ENCODE data around the gene TCOF1. TPM values are rescaled to one million over a fixed set of nuclear protein-coding genes. Genes with fewer than 3 reads are reported as not detected.

The TCOF1 gene
- total RNA-seq, 1 donor from 2014 or later, result 33.2 TPM

DNA sequence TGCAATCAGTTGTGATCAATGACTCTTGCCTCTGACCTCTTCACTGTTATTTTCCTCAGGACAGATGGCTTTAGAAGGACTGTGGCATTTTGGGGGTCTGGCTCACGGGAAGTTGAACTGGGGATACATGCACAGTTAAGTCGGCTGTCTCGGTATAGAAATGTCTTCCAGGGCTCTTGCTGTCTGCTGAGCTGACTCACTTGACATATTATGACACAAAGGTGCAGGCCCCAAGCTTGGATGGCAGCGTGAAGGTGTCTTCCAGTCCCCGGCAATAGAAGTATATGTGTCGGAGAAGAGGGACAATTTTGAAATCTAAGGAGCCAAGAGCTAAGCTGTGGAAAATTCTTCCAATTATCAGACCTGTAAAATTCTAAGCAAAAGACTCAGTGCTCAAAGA is 45.0 kb upstream of the TCOF1 start:
- no peak overlapping the region for H3K4me3 ChIP-seq (ENCODE audit: low read depth, low read length)

DNA sequence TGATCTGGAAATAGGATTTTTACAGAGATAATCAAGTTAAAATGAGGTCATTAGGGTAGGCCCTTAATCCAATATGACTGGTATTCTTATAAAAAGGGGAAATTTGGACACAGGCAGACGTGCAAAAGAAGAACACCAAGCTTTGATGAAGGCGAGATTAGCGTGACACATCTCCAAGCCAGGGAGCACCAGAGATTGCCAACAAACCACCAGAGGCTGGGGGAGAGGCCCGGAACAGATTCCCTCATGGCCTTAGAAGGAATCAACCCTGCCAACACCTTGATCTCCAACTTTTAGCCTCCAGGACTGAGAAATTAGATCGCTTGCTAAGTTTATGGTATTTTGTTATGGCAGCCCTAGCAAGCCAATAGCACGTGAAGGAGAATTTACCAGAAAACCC is 44.0 kb upstream of the TCOF1 start:
- Histone ChIP-seq H3K4me3 (ENCODE audit: low read depth, low read length) (no peak overlapping the region), H3K36me3 (ENCODE audit: control insufficient read depth, insufficient read depth, low read length) (no peaks in the 10 kb centered on the region), H3K27me3 (ENCODE audit: control insufficient read depth, insufficient read depth, low read length) (no peaks in the 10 kb centered on the region)
- TF ChIP-seq, protein P1, sequence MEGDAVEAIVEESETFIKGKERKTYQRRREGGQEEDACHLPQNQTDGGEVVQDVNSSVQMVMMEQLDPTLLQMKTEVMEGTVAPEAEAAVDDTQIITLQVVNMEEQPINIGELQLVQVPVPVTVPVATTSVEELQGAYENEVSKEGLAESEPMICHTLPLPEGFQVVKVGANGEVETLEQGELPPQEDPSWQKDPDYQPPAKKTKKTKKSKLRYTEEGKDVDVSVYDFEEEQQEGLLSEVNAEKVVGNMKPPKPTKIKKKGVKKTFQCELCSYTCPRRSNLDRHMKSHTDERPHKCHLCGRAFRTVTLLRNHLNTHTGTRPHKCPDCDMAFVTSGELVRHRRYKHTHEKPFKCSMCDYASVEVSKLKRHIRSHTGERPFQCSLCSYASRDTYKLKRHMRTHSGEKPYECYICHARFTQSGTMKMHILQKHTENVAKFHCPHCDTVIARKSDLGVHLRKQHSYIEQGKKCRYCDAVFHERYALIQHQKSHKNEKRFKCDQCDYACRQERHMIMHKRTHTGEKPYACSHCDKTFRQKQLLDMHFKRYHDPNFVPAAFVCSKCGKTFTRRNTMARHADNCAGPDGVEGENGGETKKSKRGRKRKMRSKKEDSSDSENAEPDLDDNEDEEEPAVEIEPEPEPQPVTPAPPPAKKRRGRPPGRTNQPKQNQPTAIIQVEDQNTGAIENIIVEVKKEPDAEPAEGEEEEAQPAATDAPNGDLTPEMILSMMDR (IDR thresholded peaks at IDR 0.05; ENCODE audit: insufficient read depth, low read length, poor library complexity, severe bottlenecking), result no peak
- no peak for DNase-seq (ENCODE audit: low read depth)

More for the DNA sequence above, 45.0 kb upstream of the TCOF1 start:
- no peak for DNase-seq (ENCODE audit: low read depth)
- TF ChIP-seq, protein P1 (IDR thresholded peaks at IDR 0.05; ENCODE audit: insufficient read depth, low read length, poor library complexity, severe bottlenecking), result no peak
- no peaks in the 10 kb centered on the region for H3K27me3 ChIP-seq (ENCODE audit: control insufficient read depth, insufficient read depth, low read length)
- H3K36me3 ChIP-seq (ENCODE audit: control insufficient read depth, insufficient read depth, low read length), result no peaks in the 10 kb centered on the region

DNA sequence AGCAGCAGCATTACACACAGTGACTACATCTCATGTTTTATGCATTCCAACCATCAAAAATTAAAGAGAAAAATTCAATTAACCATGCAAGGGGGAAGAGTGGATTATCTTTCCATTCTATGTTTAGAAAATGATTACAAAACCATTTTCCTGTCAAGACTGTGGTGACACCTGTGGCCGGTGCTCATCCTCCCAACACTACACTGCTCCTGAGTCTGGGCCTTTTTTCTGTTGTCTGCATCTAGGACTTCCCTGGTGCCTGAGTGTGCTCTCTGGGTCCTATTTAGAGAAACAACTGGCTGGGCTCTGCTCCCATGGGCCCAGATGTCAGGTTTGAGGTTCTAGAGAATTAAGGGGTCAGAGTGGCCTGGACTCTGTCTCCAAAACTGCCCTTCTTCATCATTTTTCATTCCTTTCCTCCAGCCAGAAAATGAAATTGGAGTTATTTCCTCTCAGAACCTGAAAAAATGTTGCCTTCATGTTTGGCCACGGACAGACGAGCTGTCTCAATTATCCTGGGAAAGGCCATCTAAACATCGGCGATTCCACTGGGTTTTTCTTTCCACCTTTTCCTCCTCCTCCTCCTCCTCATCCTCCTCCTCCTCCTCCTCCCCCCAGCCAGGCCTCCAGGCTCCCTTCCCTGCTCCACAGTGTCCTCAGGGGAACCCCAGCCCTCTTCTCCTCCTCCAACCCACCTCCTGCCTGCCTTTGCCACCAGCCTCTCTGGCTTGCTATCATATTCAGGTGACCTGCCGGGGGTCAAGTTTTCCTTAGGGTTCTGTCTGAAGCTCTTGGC is 43.4 kb upstream of the TCOF1 start:
- TF ChIP-seq, protein P1 (IDR thresholded peaks at IDR 0.05; ENCODE audit: insufficient read depth, low read length, poor library complexity, severe bottlenecking), result no peak
- H3K4me3 ChIP-seq (ENCODE audit: low read depth, low read length), result no peak overlapping the region
- no peaks in the 10 kb centered on the region for H3K36me3 ChIP-seq (ENCODE audit: control insufficient read depth, insufficient read depth, low read length)
- DNase-seq (ENCODE audit: low read depth), result no peak
- no peaks in the 10 kb centered on the region for H3K27me3 ChIP-seq (ENCODE audit: control insufficient read depth, insufficient read depth, low read length)

DNA sequence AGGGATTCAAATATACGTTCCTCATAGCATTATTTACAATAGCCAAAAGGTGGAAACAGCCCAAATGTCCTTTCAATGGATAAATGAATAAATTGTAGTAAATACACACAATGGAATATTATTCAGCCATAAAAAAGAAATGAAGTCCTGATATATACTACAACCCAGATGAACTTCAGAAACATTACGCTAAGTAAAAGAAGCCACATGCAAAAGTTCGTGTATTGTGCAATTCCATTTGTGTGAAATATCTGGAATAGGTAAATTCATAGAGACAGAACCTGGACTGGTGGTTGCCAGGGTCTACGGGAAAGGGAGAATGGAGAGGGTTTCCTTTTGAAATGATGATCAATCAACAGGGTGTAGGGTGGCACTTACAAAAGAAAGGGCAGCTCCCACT is 42.3 kb upstream of the TCOF1 start:
- DNase-seq (ENCODE audit: low read depth), result no peak
- H3K36me3 ChIP-seq (ENCODE audit: control insufficient read depth, insufficient read depth, low read length), result no peaks in the 10 kb centered on the region
- H3K27me3 ChIP-seq (ENCODE audit: control insufficient read depth, insufficient read depth, low read length), result no peaks in the 10 kb centered on the region
- TF ChIP-seq, protein P1 (IDR thresholded peaks at IDR 0.05; ENCODE audit: insufficient read depth, low read length, poor library complexity, severe bottlenecking), result no peak
- H3K4me3 ChIP-seq (ENCODE audit: low read depth, low read length), result no peak overlapping the region

DNA sequence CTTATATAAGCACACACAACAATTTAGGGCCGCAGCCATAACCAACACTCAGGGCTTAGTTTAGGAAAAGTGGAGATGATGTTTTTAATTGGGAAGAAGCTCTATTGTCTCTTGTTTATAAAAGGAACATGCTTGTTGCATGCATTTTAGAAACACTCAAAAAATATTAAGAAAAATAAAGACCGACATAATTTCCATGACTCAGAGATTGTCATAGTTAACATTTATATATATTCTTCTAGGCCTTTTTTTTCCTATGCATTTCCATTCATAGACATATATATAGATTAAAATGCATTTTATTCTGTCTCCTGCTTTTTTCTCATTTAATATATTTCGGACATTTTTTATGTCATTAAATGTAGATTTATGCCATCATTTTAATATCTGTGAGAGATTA is 41.2 kb upstream of the TCOF1 start:
- H3K36me3 ChIP-seq (ENCODE audit: control insufficient read depth, insufficient read depth, low read length), result no peaks in the 10 kb centered on the region
- TF ChIP-seq, protein P1 (IDR thresholded peaks at IDR 0.05; ENCODE audit: insufficient read depth, low read length, poor library complexity, severe bottlenecking), result no peak
- H3K4me3 ChIP-seq (ENCODE audit: low read depth, low read length), result no peak overlapping the region
- no peaks in the 10 kb centered on the region for H3K27me3 ChIP-seq (ENCODE audit: control insufficient read depth, insufficient read depth, low read length)
- DNase-seq (ENCODE audit: low read depth), result no peak

All from kidney epithelial cell (primary cell).